ENCODE measurements around the gene WDR33. TPM values are rescaled to one million over a fixed set of nuclear protein-coding genes. Genes with fewer than 3 reads are reported as not detected.

Gene WDR33
- total and polyA plus RNA-seq, 9 of the 15 experiments (the other 6 are each of a cell fraction or from before 2014, with no cell fraction given), result 24.2 to 57.4 (median 38.4) TPM

GRCh38 chr2:127811397-127812321 lies 688 bp upstream of the WDR33 start (continued):
- TF ChIP-seq SIN3A (IDR thresholded peaks at IDR 0.05; ENCODE audit: borderline replicate concordance in 2 of 2, control insufficient read depth in 1 of 2, low read depth in 2 of 2, low read length in 2 of 2), result peak in 1 of 2 experiments; percentile 50; a peak in 1 of 4 replicates
- TF ChIP-seq MIER1 (IDR thresholded peaks at IDR 0.05; ENCODE audit: low read depth), result no peak
- TF ChIP-seq GATAD2A (IDR thresholded peaks at IDR 0.05), result no peak
- no peak for TF ChIP-seq RREB1 (CRISPR knock-in tag; IDR thresholded peaks at IDR 0.05)
- TF ChIP-seq POLR2AphosphoS2 (IDR thresholded peaks at IDR 0.05; ENCODE audit: low read length), result no peak
- no peak for TF ChIP-seq MAFK (IDR thresholded peaks at IDR 0.05; ENCODE audit: low read length)
- TF ChIP-seq ZNF76 (CRISPR knock-in tag; IDR thresholded peaks at IDR 0.05; ENCODE audit: borderline replicate concordance), result no peak
- TF ChIP-seq TRIM28 (IDR thresholded peaks at IDR 0.05), result no peak
- TF ChIP-seq ZNF224 (CRISPR knock-in tag; IDR thresholded peaks at IDR 0.05), result no peak
- TF ChIP-seq HNRNPK (IDR thresholded peaks at IDR 0.05; ENCODE audit: low read depth, low read length, poor library complexity, severe bottlenecking), result no peak
- no peak for TF ChIP-seq BRF1 (IDR thresholded peaks at IDR 0.05; ENCODE audit: borderline replicate concordance, extremely low read depth, insufficient read length)
- TF ChIP-seq ZBTB7A (IDR thresholded peaks at IDR 0.05; ENCODE audit: borderline replicate concordance, control insufficient read depth, low read depth, low read length), result peak; percentile 48; the same call in 1 of the 2 replicates
- no peak for TF ChIP-seq ZNF217 (CRISPR knock-in tag; IDR thresholded peaks at IDR 0.05)
- TF ChIP-seq ZBED1 (IDR thresholded peaks at IDR 0.05), result no peak
- TF ChIP-seq ZNF778 (CRISPR knock-in tag; IDR thresholded peaks at IDR 0.05), result no peak
- no peak for TF ChIP-seq MAX (CRISPR knock-in tag; IDR thresholded peaks at IDR 0.05)
- no peak for TF ChIP-seq ZKSCAN3 (CRISPR knock-in tag; IDR thresholded peaks at IDR 0.05)
- no peak for TF ChIP-seq GATAD2B (IDR thresholded peaks at IDR 0.05; ENCODE audit: borderline replicate concordance)
- no peak for TF ChIP-seq DIDO1 (tag; IDR thresholded peaks at IDR 0.05; ENCODE audit: low read depth)
- TF ChIP-seq RUNX1 (IDR thresholded peaks at IDR 0.05; ENCODE audit: low read depth), result no peak
- no peak for TF ChIP-seq SAFB (IDR thresholded peaks at IDR 0.05; ENCODE audit: borderline replicate concordance, low read depth, low read length)
- TF ChIP-seq FOS (IDR thresholded peaks at IDR 0.05; ENCODE audit: extremely low read depth, insufficient read length), result no peak
- 0 out of 2 replicates have a peak, but pooled peaks have one; percentile 11 for TF ChIP-seq ZNF511 (CRISPR knock-in tag; IDR thresholded peaks at IDR 0.05)
